ENCODE measurements around the gene HSPA12A. TPM values are rescaled to one million over a fixed set of nuclear protein-coding genes. Genes with fewer than 3 reads are reported as not detected.

Gene HSPA12A, protein sequence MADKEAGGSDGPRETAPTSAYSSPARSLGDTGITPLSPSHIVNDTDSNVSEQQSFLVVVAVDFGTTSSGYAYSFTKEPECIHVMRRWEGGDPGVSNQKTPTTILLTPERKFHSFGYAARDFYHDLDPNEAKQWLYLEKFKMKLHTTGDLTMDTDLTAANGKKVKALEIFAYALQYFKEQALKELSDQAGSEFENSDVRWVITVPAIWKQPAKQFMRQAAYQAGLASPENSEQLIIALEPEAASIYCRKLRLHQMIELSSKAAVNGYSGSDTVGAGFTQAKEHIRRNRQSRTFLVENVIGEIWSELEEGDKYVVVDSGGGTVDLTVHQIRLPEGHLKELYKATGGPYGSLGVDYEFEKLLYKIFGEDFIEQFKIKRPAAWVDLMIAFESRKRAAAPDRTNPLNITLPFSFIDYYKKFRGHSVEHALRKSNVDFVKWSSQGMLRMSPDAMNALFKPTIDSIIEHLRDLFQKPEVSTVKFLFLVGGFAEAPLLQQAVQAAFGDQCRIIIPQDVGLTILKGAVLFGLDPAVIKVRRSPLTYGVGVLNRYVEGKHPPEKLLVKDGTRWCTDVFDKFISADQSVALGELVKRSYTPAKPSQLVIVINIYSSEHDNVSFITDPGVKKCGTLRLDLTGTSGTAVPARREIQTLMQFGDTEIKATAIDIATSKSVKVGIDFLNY
- under 1 TPM in 1 of 2 experiments, not detected in 1; 0.05 TPM for total RNA-seq

DNA sequence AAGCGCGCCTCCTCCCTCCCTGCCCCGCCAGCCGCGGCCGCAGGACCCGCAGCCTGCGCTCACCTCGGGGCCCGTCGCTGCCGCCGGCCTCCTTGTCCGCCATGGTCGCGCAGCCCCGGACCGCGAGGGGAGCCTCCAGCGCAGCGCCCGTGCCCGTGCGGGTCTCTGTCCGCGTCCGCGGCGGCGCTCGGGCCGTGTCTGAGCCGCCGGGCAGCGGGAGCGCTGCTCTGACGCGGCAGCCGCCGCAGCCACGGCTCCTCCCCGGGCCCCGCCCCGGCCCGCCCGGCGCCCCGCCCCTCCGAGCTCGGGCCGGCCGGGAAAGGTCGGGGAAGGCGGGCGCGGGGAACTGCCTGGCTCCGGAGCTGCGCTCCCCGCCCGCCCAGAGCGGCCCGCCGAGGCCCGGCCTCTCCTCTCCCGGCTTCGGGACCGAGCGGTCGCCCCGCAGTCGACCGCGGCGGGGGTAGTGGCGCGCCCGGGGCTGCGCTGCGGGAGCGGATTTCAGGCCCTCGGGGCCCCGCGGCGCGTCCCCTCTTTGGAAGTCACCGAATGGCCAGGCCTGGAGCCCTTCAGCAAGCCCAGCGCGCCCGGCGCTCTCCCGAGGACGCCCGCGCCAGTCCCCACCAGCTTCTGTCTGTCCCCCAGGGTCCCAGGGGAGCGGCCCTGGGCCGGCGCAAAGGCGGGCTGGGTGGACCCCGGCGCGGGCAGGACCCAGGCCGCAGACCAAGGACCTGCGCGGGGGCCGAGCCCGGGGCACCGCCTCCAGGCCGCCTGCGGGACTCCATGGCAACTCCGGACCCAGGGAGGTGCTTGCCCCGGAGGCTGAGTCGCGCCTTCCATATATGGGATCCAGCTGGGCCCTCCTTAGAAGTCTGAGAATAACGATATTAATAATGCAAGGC, at the start of gene HSPA12A:
HSPA12A (minus strand) TSS at position 200 of the 899 bp plus-strand sequence; CDS start at position 103, 97 bp downstream.

Other genes with a start within 250 kb of the HSPA12A start
- gene PNLIP, start 196.6 kb downstream of the HSPA12A start, total RNA-seq: not detected
- not detected for gene PNLIPRP1, start 151.6 kb downstream of the HSPA12A start, total RNA-seq
- not detected for gene PNLIPRP2, start 121.6 kb downstream of the HSPA12A start, total RNA-seq
- not detected for gene ENO4, start 106.9 kb upstream of the HSPA12A start, total RNA-seq

All from activated naive CD4-positive, alpha-beta T cell treated with anti-CD3 and anti-CD28 coated beads, Interleukin-2, amount 10 ng/mL, durations not matched to agents 5 hours and 36 hours (primary cell).